ENCODE results near the gene DNAH7. TPM values are rescaled to one million over a fixed set of nuclear protein-coding genes. Genes with fewer than 3 reads are reported as not detected.

Gene DNAH7
- total RNA-seq, 1 experiment from 2014 or later, result 0.09 TPM

DNA sequence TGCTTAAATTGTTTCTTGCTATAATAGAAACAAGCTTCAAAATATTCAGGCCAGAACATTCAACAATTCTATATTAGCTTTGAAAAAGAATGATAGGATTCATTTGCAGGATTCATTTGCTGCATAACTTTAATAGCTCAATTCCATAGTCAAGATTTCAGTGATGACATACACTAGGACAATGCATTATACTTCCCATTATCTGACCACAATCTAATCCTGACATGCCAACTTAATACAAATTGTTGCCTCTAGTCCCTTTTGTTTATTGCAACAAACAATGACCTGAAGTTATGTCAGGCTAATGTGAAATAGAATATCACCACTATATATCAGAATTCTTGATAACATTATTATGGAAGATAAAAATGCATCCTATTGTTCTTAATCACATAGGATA, 169.4 kb downstream of the DNAH7 start:
- H3K79me1 ChIP-seq (ENCODE audit: insufficient read depth, low read depth, low read length, poor library complexity, severe bottlenecking), result no peaks in the 10 kb centered on the region

More for the DNA sequence above, 169.4 kb downstream of the DNAH7 start:
- no peak overlapping the region for H2BK5ac ChIP-seq (ENCODE audit: insufficient read length, low read length)
- H3K4me1 Mint-ChIP-seq, result no peaks in the 10 kb centered on the region
- no peaks in the 10 kb centered on the region for H3K27me3 Mint-ChIP-seq (ENCODE audit: low read depth)
- H2AFZ ChIP-seq (ENCODE audit: low read length), result no peak overlapping the region
- no peak overlapping the region for H4K8ac ChIP-seq (replicated peaks; ENCODE audit: insufficient read length, low read depth, low read length)
- no peak overlapping the region for H2BK120ac ChIP-seq (ENCODE audit: low read depth, low read length, poor library complexity, severe bottlenecking)
- H3K4me2 ChIP-seq (ENCODE audit: insufficient read depth, insufficient read length, low read length), result no peak overlapping the region
- H3K9ac ChIP-seq (ENCODE audit: extremely low read depth, insufficient read length, low read length), result no peak overlapping the region
- H3K4ac ChIP-seq (ENCODE audit: low read depth, low read length), result no peak overlapping the region
- H3K23ac ChIP-seq (ENCODE audit: insufficient read length, low read depth, low read length), result no peak overlapping the region
- no peak overlapping the region for H2BK12ac ChIP-seq (ENCODE audit: insufficient read length, low read depth, low read length)
- no peak overlapping the region for H3T11ph ChIP-seq (ENCODE audit: low read length)
- H4K5ac ChIP-seq (ENCODE audit: insufficient read length, low read depth, low read length), result no peak overlapping the region
- no peak overlapping the region for H3K56ac ChIP-seq (ENCODE audit: insufficient read length, low read depth, low read length)
- H3K4me1 ChIP-seq (ENCODE audit: insufficient read depth, low read length), result no peaks in the 10 kb centered on the region
- no peaks in the 10 kb centered on the region for H3K9me3 Mint-ChIP-seq
- no peak overlapping the region for H3K27ac ChIP-seq (ENCODE audit: insufficient read length, low read depth, low read length)
- H2BK15ac ChIP-seq (ENCODE audit: low read depth, low read length), result no peak overlapping the region
- no peaks in the 10 kb centered on the region for H4K20me1 ChIP-seq (ENCODE audit: control insufficient read depth, insufficient read depth, insufficient read length)
- DNase-seq, result no peak
- no peaks in the 10 kb centered on the region for H3K79me2 ChIP-seq (ENCODE audit: insufficient read depth, low read length)
- no peak overlapping the region for H3K18ac ChIP-seq (ENCODE audit: insufficient read length, low read depth, low read length)
- no peak overlapping the region for H3K14ac ChIP-seq (ENCODE audit: insufficient read depth, low read length)
- no peaks in the 10 kb centered on the region for H3K23me2 ChIP-seq (ENCODE audit: insufficient read length, low read depth, low read length, poor library complexity, severe bottlenecking)
- no peaks in the 10 kb centered on the region for H3K27me3 ChIP-seq (ENCODE audit: insufficient read depth, low read length)
- no peak overlapping the region for H4K91ac ChIP-seq (ENCODE audit: insufficient read length, low read depth, low read length)
- no peaks in the 10 kb centered on the region for H3K36me3 Mint-ChIP-seq (ENCODE audit: insufficient read depth in 1 of 3, low read depth in 3 of 3)
- H3K4me3 Mint-ChIP-seq, result no peak overlapping the region
- TF ChIP-seq, protein P1, sequence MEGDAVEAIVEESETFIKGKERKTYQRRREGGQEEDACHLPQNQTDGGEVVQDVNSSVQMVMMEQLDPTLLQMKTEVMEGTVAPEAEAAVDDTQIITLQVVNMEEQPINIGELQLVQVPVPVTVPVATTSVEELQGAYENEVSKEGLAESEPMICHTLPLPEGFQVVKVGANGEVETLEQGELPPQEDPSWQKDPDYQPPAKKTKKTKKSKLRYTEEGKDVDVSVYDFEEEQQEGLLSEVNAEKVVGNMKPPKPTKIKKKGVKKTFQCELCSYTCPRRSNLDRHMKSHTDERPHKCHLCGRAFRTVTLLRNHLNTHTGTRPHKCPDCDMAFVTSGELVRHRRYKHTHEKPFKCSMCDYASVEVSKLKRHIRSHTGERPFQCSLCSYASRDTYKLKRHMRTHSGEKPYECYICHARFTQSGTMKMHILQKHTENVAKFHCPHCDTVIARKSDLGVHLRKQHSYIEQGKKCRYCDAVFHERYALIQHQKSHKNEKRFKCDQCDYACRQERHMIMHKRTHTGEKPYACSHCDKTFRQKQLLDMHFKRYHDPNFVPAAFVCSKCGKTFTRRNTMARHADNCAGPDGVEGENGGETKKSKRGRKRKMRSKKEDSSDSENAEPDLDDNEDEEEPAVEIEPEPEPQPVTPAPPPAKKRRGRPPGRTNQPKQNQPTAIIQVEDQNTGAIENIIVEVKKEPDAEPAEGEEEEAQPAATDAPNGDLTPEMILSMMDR (conservative IDR thresholded peaks at IDR 0.05), result no peak
- H2BK20ac ChIP-seq (ENCODE audit: low read depth, low read length, poor library complexity, severe bottlenecking), result no peak overlapping the region
- no peak overlapping the region for H2AK5ac ChIP-seq (ENCODE audit: insufficient read length, low read length)
- no peak overlapping the region for H3K27ac Mint-ChIP-seq
- no peaks in the 10 kb centered on the region for H3K9me3 ChIP-seq (ENCODE audit: control insufficient read depth, low read depth, low read length)

Measured in H9 (cell line).